Measurements from ENCODE around the gene AKNA. TPM values are rescaled to one million over a fixed set of nuclear protein-coding genes. Genes with fewer than 3 reads are reported as not detected.

AKNA gene
- total RNA-seq, 2 donors from 2014 or later, result 12.2 to 15.4 TPM

DNA sequence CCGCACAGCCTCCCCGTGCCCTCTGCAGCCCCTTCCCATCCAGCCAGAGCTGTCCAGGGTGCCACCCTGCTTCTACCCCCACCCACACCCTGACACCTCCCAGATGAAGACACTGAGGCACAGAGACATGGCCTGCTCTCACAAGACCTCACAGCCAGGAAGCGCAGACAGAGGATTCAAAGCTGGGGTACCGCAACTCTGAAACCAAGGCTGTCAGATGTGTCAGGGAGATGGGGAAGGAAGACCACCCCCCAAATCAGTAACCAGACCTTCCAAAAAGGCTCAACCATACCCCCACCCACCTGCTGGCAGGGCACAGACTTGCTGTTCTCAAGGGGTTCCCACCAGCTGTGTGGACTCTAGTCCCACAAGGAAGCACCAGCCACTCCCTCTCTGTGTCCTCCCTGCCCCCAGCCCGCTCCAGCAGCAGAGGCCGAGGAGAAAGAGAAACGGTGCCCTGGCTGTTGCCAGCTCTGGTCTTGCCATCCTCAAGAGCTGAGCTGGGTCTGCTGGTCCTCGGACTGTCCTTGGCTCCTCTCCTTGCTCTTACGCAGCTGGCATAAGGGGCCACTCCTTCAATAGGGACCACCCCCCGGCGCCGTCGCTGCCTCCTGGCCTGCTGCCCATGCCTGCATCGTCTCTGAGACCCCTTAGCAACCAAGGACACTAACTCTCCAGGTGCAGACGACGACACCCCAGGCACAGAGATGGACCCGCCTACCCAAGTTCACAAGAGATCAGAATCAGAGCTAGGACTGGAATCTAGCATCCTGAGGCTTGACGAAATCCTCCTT lies 699 bp downstream of the AKNA start:
- Mint-ChIP-seq H3K27me3 (ENCODE audit: insufficient read depth) (peaks cover 11% of the 10 kb centered on the region), H3K9me3 (no peaks in the 10 kb centered on the region), H3K4me1 (peaks cover 48% of the 10 kb centered on the region), H3K27ac (peak overlapping the region; percentile 74), H3K36me3 (ENCODE audit: low read depth) (no peaks in the 10 kb centered on the region), H3K4me3 (peak overlapping the region; percentile 56)
- 64 to 66% methylated on average over 7 to 18 of the region's 18 CpGs for WGBS, 2 experiments (ENCODE audit: insufficient coverage in 1 of 2, insufficient read length in 1 of 2)
- TF ChIP-seq, protein P1, sequence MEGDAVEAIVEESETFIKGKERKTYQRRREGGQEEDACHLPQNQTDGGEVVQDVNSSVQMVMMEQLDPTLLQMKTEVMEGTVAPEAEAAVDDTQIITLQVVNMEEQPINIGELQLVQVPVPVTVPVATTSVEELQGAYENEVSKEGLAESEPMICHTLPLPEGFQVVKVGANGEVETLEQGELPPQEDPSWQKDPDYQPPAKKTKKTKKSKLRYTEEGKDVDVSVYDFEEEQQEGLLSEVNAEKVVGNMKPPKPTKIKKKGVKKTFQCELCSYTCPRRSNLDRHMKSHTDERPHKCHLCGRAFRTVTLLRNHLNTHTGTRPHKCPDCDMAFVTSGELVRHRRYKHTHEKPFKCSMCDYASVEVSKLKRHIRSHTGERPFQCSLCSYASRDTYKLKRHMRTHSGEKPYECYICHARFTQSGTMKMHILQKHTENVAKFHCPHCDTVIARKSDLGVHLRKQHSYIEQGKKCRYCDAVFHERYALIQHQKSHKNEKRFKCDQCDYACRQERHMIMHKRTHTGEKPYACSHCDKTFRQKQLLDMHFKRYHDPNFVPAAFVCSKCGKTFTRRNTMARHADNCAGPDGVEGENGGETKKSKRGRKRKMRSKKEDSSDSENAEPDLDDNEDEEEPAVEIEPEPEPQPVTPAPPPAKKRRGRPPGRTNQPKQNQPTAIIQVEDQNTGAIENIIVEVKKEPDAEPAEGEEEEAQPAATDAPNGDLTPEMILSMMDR (conservative IDR thresholded peaks at IDR 0.05), result no peak
- no peak for DNase-seq
- no peak overlapping the region for H3K9ac ChIP-seq (ENCODE audit: extremely low read depth, low read length, poor library complexity, severe bottlenecking)
- H3K27me3 ChIP-seq (ENCODE audit: control insufficient read depth, insufficient read depth, low read length, poor library complexity, severe bottlenecking), result peaks cover 29% of the 10 kb centered on the region
- H3K4me1 ChIP-seq (ENCODE audit: control insufficient read depth, insufficient read depth, low read length), result peaks cover 14% of the 10 kb centered on the region
- H3K36me3 ChIP-seq (ENCODE audit: control insufficient read depth, insufficient read depth, low read length), result no peaks in the 10 kb centered on the region
- no peaks in the 10 kb centered on the region for H3K9me3 ChIP-seq (ENCODE audit: control insufficient read depth, low read length)
- H3K4me3 ChIP-seq (ENCODE audit: low read length), result peak overlapping the region; percentile 51
- peak overlapping the region; percentile 0 for H3K27ac ChIP-seq (ENCODE audit: low read depth, low read length)

DNA sequence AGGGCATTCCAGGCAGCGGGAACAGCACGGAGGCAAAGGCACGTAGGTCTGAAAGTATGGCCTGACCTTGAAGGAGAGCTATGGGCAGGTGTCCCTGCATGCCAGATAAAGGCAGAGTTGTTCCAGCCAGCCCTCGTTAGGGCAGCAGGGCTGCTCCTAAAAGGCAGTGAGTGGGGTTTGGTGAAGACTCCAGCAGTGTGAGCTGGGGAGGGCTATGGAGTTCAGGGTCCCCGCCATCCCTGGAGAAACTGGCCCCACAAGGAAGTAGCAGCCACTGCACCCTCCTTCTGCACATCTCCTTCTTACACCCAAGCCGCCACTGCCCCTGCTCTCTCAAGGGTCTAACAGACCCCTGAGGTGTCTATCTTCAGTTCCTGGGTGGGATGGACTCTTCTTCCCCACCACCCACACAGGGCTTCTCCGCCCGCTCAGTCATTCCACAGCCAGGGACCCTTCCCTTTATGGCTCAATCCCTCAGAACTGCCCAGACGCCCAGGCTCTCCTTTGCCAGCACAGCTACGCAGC lies 1.4 kb downstream of the AKNA start:
- Histone ChIP-seq H3K4me3 (ENCODE audit: low read length) (no peak overlapping the region), H3K9me3 (ENCODE audit: control insufficient read depth, low read length) (no peaks in the 10 kb centered on the region), H3K27me3 (ENCODE audit: control insufficient read depth, insufficient read depth, low read length, poor library complexity, severe bottlenecking) (peaks cover 29% of the 10 kb centered on the region), H3K27ac (ENCODE audit: low read depth, low read length) (no peak overlapping the region), H3K4me1 (ENCODE audit: control insufficient read depth, insufficient read depth, low read length) (peaks cover 14% of the 10 kb centered on the region), H3K9ac (ENCODE audit: extremely low read depth, low read length, poor library complexity, severe bottlenecking) (no peak overlapping the region), H3K36me3 (ENCODE audit: control insufficient read depth, insufficient read depth, low read length) (no peaks in the 10 kb centered on the region)
- TF ChIP-seq, protein P1 (conservative IDR thresholded peaks at IDR 0.05), result no peak
- Mint-ChIP-seq H3K4me3 (peak overlapping the region; percentile 56), H3K27me3 (ENCODE audit: insufficient read depth) (peaks cover 10% of the 10 kb centered on the region), H3K27ac (no peak overlapping the region), H3K4me1 (peaks cover 48% of the 10 kb centered on the region), H3K9me3 (no peaks in the 10 kb centered on the region), H3K36me3 (ENCODE audit: low read depth) (no peaks in the 10 kb centered on the region)
- no peak for DNase-seq
- 71 to 74% methylated on average over 9 to 10 of the region's 10 CpGs for WGBS, 2 experiments (ENCODE audit: insufficient coverage in 1 of 2, insufficient read length in 1 of 2)

DNA sequence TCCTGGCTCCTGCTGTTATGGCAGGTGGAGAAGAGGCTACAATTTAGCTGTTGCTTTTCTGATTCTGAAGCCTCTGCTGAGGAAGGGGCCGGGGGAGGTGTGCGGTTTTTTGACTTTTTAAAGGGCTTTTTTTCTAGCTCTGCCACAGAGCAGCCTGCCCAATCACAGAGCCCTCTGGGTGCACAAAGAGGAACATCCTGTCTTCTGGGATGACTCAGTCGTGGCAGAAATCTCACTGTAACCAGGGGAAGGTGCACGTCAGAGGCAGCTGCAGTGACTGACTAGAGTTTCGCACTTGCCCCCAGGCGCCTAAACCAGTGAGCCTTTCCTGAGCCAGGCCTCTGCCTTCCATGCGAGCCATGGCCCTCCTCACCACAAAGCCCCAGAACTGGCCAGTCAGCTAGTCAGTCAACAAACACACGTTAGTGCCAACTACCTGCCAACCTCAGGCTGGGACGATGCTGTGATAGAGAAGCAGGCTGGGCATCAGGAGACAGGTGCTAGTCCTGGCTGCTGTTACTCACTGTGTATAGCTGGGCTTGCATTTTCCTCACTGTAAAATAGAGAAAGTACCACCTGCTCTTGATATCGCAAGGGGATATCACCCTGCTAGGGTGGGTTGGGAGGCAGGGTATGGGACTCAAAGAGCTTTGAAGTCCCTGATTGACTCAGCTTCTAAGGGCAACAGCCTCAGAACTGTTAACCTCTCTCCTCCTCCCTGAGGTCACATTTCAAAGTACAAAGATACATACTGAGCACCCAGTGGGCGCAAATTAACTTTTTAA lies 2.2 kb downstream of the AKNA start:
- H3K27me3 Mint-ChIP-seq (ENCODE audit: insufficient read depth), result peaks cover 8% of the 10 kb centered on the region
- no peaks in the 10 kb centered on the region for H3K36me3 Mint-ChIP-seq (ENCODE audit: low read depth)
- no peak overlapping the region for H3K4me3 ChIP-seq (ENCODE audit: low read length)
- no peak overlapping the region for H3K27ac ChIP-seq (ENCODE audit: low read depth, low read length)
- H3K27ac Mint-ChIP-seq, result no peak overlapping the region
- no peak overlapping the region for H3K9ac ChIP-seq (ENCODE audit: extremely low read depth, low read length, poor library complexity, severe bottlenecking)
- H3K27me3 ChIP-seq (ENCODE audit: control insufficient read depth, insufficient read depth, low read length, poor library complexity, severe bottlenecking), result peaks cover 21% of the 10 kb centered on the region
- H3K36me3 ChIP-seq (ENCODE audit: control insufficient read depth, insufficient read depth, low read length), result no peaks in the 10 kb centered on the region
- no peak overlapping the region for H3K4me3 Mint-ChIP-seq
- no peak for DNase-seq
- H3K9me3 ChIP-seq (ENCODE audit: control insufficient read depth, low read length), result no peaks in the 10 kb centered on the region
- WGBS, 2 experiments (ENCODE audit: insufficient coverage in 1 of 2, insufficient read length in 1 of 2), result 70 to 82% methylated on average over 5 to 11 of the region's 11 CpGs
- TF ChIP-seq, protein P1 (conservative IDR thresholded peaks at IDR 0.05), result no peak
- peaks cover 46% of the 10 kb centered on the region for H3K4me1 Mint-ChIP-seq
- peaks cover 14% of the 10 kb centered on the region for H3K4me1 ChIP-seq (ENCODE audit: control insufficient read depth, insufficient read depth, low read length)
- no peaks in the 10 kb centered on the region for H3K9me3 Mint-ChIP-seq
